Stimulated activated CD8-positive, alpha-beta memory T cell treated with anti-CD3 and anti-CD28 coated beads, Interleukin-2, amount 100 ng/mL, for 1 hour (primary cell): ENCODE measurements around the gene MANEAL.

Experiments used
- DNase-seq, 2 donors: peaks; one replicate each; pipeline ENCODE4 v3.0.0-alpha.2; 2020; ENCODE audit warnings: low read depth in 2 of 2

MANEAL gene

DNA sequence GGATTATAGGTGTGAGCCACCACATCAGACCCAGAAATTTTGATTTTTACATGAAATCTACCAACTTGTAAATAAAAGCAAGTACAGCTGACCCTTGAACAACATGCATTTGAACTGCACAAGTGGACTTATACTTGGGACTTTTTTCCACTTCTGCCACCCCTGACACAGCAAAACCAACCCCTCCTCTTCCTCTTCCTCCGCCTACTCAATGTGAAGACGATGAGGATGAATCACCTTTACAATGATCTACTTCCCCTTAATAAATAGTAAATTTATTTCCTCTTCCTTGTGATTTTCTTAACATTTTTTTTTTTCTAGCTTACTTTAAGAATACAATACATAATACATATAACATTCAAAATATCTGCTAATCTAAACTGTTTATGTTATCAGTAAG is 31.9 kb downstream of the MANEAL start:
- DNase-seq: no peak

- DNase-seq: no peak
Observed at GRCh38 chr1:37828410-37829074, 34.9 kb downstream of the MANEAL start.

- DNase-seq: no peak
Observed at GRCh38 chr1:37831109-37831508, 37.5 kb downstream of the MANEAL start.

GRCh38 chr1:37831809-37832208 is 38.2 kb downstream of the MANEAL start:
- no peak for DNase-seq

GRCh38 chr1:37836788-37837187 is 43.1 kb downstream of the MANEAL start:
- no peak for DNase-seq

GRCh38 chr1:37839676-37840075 is 46.0 kb downstream of the MANEAL start:
- no peak for DNase-seq

GRCh38 chr1:37840711-37841110 is 47.1 kb downstream of the MANEAL start:
- no peak for DNase-seq

GRCh38 chr1:37841652-37842051 is 48.0 kb downstream of the MANEAL start:
- DNase-seq: no peak

GRCh38 chr1:37844536-37844935 is 50.9 kb downstream of the MANEAL start:
- DNase-seq: no peak

GRCh38 chr1:37845049-37845646 is 51.5 kb downstream of the MANEAL start:
- no peak for DNase-seq

GRCh38 chr1:37845786-37846185 is 52.1 kb downstream of the MANEAL start:
- DNase-seq: no peak

DNA sequence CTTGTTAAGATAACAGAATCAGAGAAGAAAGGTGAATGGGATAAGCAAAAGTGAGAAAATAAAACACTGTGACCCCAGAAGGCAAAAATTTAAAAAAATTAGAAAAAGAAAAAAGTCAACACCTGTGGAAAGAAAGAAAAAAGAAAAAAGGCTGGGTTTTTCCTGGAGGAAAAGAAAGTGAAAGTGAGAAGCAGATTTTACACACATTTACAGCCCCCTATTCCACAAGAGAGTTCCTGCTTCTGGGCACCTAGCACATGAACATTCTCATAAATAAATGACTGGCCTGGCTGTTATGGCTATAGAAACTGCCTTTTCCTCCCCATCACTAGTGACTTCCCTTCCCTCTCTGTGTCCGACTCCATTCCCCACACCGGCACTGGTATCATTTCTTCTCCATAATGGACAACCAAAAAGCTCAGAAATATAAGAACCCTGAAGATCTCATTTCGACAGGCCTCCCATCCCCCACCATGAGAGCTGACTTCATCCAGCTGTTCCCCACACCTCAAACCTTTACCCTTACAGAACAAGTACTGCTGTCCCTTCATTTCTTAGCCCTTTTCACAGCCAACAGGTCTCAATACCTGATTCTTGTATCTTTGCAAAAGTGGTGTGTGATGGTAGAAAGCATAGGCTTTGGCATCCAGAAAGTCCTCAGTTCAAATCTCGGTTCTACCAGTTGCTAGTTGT is 53.1 kb downstream of the MANEAL start:
- no peak for DNase-seq

DNA sequence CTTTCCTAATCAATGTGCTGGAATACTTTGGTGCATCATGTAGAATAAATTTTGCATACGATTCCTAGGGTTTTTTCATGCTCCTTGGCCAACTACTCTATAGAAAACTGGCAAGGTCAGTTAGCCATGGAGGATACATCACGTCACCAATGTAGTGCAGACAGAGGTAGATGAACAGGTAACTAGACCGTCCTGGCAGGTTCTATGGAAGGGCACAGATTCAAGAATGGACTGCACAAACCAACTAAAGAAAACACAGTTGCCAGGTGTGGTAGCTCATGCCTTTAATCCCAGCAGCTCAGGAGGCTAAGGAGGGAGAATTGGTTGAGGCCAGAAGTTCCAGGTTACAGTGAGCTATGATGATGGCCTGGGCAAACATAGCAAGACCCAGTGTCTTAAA is 55.8 kb downstream of the MANEAL start:
- DNase-seq: no peak

GRCh38 chr1:37850352-37850955 is 56.8 kb downstream of the MANEAL start:
- DNase-seq: no peak
